IMR-90 (cell line): Measurements from ENCODE around the gene ZNF776.

Source experiments
- BHLHE40 ChIP-seq: fragments of 150-350 bp; IDR thresholded peaks from 2 replicates; pipeline ENCODE4 v1.6.1; 2016; ENCODE audit warnings: mild to moderate bottlenecking, low read depth, low read length
- CEBPB ChIP-seq: IDR thresholded peaks from 2 replicates; pipeline ENCODE4 v1.6.1; 2012; ENCODE audit warnings: low read depth, low read length, improper control_type of control experiment
- FOS ChIP-seq: fragments of 150-350 bp; IDR thresholded peaks from 2 replicates; pipeline ENCODE4 v1.6.1; 2016; ENCODE audit warnings: low read depth, low read length
- MXI1 ChIP-seq: IDR thresholded peaks from 2 replicates; pipeline ENCODE4 v1.6.1; 2012; ENCODE audit warnings: low read depth, mild to moderate bottlenecking, low read length, moderate library complexity, borderline replicate concordance
- NFE2L2 ChIP-seq: fragments of 150-350 bp; IDR thresholded peaks from 2 replicates; pipeline ENCODE4 v1.6.1; 2016; ENCODE audit warnings: low read depth, mild to moderate bottlenecking, low read length
- POLR2A ChIP-seq: IDR thresholded peaks from 2 replicates; pipeline ENCODE4 v1.6.1; 2012; ENCODE audit warnings: mild to moderate bottlenecking, low read depth, low read length
- RAD21 ChIP-seq: IDR thresholded peaks from 2 replicates; pipeline ENCODE4 v1.6.1; 2012; ENCODE audit warnings: low read length, improper control_type of control experiment
- RFX5 ChIP-seq: IDR thresholded peaks from 2 replicates; pipeline ENCODE4 v1.8.0; 2012; ENCODE audit warnings: low read depth, mild to moderate bottlenecking, low read length, moderate library complexity
- SMC3 ChIP-seq: fragments of 150-350 bp; IDR thresholded peaks from 2 replicates; pipeline ENCODE4 v1.6.1; 2016; ENCODE audit warnings: low read depth, mild to moderate bottlenecking, antibody characterized with exemption, low read length, moderate library complexity
- TF ChIP-seq, protein P1 (sequence below): conservative IDR thresholded peaks from 2 replicates; pipeline ENCODE4 v1.5.1; 2012; ENCODE audit warnings: mild to moderate bottlenecking, low read depth, low read length, improper control_type of control experiment

DNA sequence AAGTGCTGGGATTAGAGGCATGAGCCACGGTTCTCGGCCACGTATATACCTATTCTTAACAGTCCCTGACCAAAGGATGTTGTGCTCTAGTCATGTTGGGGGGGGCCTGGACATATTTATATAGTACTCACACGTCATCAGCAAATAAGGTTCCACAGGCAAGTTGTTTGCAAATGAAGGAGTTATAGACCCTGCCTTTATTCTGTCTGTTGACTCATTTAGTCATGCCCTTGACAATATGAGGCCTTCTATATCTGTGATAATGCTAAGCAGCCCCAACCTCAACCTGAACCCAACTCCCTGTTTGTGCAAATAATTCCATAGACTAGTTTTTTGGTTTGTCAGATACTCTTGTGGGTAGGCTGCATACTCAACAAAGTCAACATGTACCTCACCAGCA, 31.7 kb downstream of the ZNF776 start:
- TF ChIP-seq, protein P1, sequence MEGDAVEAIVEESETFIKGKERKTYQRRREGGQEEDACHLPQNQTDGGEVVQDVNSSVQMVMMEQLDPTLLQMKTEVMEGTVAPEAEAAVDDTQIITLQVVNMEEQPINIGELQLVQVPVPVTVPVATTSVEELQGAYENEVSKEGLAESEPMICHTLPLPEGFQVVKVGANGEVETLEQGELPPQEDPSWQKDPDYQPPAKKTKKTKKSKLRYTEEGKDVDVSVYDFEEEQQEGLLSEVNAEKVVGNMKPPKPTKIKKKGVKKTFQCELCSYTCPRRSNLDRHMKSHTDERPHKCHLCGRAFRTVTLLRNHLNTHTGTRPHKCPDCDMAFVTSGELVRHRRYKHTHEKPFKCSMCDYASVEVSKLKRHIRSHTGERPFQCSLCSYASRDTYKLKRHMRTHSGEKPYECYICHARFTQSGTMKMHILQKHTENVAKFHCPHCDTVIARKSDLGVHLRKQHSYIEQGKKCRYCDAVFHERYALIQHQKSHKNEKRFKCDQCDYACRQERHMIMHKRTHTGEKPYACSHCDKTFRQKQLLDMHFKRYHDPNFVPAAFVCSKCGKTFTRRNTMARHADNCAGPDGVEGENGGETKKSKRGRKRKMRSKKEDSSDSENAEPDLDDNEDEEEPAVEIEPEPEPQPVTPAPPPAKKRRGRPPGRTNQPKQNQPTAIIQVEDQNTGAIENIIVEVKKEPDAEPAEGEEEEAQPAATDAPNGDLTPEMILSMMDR = no peak
- no peak for TF ChIP-seq NFE2L2
- no peak for TF ChIP-seq POLR2A
- TF ChIP-seq FOS = no peak
- TF ChIP-seq RAD21 = no peak
- no peak for TF ChIP-seq RFX5
- TF ChIP-seq BHLHE40 = no peak
- no peak for TF ChIP-seq MXI1
- no peak for TF ChIP-seq CEBPB
- no peak for TF ChIP-seq SMC3
